ENCODE results near the gene CCDC102A.

Gene CCDC102A

DNA sequence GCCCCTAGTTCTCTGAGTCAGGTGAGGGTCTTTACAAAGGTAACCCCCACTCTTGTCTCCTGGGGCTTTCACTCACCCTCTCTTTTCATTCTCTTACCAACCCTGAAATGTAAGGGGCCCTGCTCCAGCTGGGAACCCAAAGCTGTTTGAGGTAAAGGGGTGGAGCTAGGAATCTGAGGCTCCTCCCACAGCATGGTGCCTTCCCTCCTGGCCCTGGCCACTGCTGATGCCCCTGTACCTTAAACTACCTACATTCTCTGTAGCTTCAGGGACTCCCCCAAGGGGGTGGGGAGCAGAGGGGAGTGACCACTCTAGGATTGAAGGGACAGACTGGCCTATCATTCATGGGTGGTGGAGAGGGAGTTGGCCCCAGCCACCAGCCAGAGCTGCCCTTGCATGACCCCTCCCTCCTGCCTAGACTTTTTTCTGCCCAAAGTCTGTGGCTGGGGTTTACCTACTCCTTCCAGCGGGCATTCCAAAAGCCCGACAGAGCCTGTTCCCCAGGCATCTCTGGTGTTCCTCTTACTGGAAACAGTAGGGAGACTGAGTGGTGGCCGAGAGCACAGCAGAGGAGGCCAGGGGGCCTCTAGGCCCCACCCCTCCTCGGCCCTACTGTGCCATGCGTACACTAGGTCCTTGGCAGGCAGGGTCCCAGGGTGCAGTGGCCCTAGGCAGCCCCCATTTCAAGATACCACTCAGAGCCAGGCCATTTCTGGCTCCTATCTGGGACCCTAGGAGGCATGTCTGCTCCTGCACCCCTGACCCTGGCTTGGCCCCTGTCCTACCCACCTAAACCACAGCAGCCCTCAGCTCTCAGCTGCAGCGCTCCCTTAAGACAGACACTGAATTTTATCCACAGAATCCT, 59.6 kb downstream of the CCDC102A start:
- DNase-seq, result no peak

DNA sequence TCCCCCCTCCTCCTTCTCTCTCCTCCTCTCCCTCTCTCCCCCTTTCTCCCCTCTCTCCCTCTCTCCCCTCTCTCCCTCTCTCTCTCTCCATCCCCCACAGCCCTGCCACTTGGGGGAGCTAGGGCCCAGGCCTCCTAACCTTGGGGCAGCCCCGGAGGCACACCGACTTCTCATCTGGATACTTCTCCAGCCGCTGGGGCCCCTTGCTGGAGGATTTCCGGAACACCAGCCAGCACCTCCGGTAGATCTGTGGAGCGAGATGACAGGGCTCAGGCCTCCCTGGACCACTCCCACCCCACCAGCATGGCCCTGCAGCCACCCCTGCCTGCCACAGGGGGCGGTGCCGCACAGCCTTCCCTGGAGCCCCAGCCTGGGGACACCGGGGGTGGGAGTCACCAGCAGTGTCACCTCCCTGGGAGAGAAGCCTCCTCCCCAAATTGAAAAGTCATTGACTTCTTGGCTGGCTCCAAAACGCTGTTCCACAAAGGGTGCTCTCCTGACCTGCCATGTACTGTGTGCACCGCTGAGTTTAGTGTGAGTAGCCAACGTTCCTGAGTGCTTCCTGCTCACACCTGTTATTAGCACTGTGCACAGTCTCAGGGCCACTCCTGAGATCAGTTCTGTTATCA, 60.5 kb downstream of the CCDC102A start:
- DNase-seq, result peak in 1 of 2 donors; percentile 47

DNA sequence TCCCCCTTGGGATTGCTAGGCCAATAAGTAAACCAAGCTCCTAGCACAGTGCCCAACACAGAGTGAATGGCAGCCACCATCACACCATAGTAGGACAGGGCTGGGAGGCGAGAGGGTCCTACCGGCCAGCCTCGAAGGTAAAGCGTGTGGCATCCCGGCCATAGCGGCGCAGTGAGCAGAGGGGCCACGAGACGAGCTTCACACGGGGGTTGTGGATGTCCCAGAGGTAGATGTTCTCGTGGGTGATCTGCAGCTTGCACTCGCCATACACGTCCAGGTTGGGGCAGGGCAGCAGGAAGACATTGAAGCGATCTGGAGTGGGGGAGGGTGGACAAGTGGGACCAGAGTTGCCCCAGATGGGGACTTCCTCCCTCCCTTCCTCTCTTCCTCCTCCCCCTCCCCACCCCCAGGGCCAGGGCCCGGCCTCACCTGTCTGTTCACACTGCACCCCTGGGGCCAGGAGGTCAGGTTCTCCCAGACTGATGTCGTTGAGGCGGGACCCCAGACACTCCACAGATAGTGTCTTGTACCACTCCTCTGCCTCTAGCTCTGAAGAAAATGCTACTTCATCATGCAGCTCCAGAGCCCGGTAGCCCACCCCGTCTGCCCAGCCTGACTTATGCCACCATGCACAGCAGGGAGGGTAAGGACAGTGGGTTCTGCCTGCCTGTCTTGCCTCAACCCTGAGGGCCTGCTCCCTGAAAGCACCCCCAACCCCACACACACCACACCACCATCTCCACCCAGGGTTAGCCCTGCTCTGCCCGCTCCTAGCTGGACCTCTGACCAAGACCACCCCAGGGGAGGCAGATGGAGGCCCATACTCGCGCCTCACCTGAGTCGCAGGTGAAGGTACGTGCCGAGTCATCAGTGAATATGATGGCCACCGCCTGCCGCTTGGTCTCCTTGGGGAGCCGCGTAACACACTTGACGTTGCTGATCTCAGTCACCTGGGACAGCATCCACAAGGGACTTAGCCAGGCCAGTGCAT, 61.4 kb downstream of the CCDC102A start:
- DNase-seq, result no peak

DNA sequence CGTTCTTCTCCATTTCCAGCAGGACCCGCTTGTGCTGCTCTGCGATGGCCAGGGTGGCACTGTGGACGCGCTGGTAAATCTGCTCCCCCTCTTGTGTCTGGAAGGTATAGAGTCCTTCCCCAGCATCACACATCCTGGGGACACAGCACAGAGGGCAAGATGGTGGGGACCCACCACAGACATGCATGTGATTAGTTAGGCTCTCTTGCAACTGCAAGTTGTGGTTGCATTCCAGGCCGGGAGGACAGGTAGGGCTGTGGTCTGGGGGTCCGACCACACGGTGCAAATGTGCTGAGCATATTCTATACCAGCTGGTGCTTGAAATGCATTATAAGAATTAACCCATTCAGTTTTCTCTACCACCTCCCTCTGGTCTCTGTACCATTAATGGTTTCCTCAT, 62.5 kb downstream of the CCDC102A start:
- DNase-seq, result no peak

DNA sequence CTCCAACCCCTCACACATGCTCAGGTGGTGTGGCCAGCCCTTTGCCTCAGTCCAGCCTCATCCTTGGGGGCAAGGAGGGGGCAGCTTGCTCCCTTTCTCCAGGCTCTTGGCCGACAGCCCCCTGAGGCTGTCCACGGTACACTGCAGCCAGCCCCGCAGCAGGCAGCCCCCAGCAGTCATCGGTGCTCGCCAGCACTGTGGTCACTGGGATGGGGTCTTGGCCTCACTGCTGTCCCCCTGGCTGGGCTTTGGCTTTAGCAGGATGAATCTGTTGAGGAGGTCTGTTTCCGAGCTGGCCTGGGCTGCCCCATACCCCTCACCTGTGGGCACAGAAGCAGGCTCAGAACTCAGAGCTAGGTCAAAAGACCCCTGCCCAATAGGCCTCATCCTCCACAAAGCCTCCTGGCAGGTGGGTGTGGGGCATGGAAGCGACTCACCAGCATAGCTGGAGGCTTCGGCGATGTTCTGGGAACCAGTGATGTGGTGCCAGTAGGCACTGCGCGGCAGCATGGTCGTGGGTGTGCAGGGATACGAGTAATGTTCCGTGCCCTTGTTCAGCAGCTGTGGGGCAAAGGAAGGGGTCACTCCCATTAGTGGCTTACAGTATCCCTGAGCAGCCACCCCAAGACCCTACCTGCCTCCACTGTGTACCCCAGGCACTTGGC, 63.1 kb downstream of the CCDC102A start:
- no peak for DNase-seq

DNA sequence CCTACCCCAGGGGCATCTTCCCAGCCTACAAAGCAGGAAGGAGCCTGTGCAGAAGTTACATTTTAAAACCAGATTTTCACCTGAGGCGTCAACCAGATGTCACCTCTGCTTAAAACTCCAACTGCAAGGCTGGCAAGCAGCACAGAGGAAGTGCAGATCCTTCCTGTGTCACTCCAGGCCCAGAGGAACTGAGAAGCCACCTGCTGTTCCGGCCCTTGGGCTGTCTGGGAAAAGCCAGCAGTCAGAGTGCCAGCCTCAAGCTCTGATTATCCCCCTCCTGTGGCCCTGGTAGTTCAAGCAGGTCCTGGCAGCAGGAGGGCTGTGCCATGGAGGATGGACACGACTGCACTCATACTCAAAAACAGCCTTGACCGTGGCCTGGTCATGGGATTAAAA, 63.7 kb downstream of the CCDC102A start:
- DNase-seq, result no peak

DNA sequence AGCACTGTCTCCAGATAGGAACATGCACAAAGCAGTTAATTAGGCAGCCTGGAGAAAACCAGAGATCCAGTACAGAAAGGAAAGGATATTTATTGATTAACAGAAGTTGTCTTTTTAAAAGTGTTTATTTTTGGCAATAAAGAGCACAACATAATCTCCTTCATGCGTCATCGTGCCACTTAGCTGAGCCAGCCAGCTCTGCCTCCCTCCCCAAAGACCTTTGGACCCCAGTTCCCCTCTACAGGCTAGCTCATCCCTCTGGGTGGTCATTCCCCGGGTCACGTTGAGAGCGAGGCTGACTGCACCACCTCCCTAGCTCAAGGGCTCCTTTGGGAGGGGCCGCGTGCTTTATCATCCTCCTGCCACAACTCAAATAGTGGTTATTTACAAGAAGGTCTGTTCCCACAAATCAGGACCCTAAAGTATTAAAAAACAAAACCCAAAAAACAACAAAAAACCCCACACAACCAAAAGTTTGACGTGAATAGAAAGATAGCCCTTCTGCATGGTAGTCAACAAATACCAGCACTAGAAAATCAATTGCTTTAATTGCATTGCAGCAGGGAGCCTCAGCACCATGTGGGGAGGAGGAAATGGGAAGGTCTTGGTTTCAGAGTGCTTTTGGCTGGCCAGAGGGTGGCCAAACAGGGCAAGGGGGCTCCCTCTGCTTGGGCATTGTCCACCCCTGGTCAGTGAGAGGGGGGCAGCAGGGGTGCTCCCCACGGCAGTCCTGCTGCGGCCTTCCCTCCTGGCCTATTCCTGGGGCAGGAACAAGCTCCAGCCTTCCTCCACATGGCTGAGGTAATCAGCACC, 64.3 kb downstream of the CCDC102A start:
- DNase-seq, result no peak

DNA sequence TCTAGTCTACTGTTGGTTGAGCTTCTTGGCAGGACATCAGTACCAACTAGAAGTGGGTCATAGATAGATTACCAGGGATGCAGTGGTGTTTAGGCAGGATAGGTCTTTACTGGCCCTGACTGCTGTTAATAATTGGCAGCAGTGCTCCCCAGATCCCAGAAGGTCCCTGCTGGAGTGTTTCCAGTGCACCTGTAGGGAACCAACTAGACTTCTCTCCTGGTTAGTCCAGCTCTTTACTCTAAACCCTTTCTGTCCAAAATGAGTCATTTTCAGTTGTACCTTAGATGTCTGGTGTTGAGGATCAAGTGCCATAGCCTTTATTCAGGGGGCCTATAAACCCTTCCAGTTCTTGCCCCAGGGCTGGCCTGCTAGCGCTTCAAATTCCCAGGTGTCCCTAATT, 65.2 kb downstream of the CCDC102A start:
- no peak for DNase-seq

DNA sequence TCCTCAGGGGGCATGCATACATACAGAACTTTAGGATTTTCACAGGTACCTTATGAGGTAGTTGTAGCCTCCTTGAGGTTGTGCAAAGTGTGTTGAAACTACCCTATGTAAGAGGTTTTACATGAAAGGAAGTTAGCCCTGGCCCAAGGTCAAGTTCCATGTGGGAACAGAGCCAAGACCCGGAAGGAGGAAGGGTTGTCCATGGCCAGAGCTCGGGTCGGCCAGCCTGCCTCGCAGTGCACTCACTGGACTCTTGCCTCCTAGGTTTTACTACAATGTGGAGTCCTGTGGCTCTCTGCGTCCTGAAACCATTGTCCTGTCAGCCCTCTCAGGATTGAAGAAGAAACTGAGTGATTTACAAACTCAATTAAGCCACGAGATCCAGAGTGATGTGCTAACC, 65.7 kb downstream of the CCDC102A start:
- peak; percentile 9 to 25 for DNase-seq

DNA sequence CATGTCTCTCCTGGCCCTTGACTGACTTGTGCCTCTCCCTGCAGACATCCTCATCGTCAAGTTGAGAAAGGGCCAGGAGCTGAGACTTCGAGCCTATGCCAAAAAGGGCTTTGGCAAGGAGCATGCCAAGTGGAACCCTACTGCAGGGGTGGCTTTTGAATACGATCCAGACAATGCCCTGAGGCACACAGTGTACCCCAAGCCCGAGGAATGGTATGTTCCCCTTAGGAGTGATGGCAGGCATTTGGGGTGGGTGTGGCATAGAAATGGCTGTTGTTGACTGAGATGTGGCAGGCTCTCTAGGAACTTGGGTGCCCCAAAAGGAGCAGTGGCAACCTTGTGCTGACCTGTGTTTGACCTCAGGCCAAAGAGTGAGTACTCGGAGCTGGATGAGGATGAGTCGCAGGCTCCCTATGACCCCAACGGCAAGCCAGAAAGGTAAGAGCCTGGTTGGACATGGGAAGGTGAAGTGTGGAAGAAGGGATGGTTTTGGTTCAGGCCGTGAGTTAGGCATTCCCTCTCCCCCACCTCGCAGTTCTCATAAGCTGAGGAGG, 66.4 kb downstream of the CCDC102A start:
- DNase-seq, result no peak

DNA sequence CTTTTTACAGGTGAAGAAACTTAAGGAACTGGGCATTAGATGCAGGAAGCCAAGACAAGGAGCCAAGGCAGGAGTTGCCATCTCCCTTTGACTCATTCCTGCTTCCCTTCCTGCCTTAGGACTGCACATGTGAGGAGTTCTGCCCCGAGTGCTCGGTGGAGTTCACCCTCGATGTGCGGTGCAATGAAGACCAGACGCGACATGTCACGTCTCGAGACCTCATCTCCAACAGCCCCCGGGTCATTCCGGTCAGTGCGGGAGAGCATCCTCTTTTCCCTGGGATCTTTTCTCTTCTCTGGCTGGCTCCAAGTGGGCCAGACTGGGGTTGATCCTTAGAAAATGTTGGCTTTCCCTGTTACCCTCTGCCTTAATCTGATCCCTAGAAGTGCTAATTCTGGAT, 67.3 kb downstream of the CCDC102A start:
- no peak for DNase-seq

DNA sequence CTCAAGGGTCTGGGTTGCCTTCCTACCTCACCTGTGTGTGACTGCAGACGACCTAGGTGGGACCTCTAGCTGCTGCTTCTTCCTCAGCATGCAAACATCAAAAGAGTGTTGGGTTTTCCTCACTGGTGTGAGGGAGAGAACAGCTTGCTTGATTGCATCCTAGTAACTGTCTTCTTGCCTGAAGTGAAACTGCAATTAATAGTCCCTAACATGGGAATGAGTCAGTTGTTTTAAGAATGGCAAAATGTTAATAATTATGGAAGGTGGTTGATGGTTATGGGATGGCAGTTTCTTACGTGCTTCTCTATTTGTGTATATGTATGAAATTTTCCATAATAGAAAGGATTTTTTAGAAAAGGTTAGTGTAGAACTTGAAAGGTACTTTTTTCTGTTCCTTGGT, 68.0 kb downstream of the CCDC102A start:
- no peak for DNase-seq

DNA sequence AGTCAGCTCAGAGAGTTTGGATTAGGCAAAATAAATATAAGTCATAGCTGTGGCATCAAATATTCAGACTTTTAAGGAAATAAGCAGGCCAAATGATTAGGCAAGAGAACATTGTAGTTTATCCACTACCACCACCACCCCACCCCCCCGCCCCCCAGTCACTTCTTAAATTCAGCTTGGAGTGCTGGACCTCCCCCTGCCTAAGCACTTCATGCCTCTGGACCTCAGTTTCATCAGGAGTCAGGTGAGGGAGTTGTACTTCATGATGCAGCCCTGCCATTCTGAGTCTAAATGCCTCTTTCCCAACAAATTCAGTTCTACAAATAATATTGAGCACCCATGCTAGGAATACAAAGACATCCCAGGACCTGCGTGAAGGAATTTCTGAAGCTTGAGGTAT, 71.8 kb downstream of the CCDC102A start:
- DNase-seq, result no peak

DNA sequence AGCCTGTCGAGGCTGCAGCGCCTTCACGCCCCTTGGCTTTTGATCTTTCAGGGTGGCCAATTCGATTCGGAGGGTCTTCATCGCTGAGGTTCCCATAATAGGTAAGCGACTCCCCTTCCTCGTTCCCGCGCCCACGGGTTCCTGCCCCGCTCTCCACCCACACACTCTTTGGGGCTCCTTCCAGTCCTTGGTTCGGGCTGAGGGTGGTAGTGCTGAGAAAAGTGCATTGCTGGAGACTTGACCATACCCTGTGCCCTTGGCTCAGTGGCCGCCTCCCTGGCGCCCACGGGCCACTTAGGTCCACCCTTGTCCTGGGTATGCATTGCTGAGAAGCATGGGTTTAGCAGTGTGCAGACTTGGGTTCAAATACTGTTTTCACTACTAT, 73.4 kb downstream of the CCDC102A start:
- peak in 1 of 2 donors; percentile 16 for DNase-seq

DNA sequence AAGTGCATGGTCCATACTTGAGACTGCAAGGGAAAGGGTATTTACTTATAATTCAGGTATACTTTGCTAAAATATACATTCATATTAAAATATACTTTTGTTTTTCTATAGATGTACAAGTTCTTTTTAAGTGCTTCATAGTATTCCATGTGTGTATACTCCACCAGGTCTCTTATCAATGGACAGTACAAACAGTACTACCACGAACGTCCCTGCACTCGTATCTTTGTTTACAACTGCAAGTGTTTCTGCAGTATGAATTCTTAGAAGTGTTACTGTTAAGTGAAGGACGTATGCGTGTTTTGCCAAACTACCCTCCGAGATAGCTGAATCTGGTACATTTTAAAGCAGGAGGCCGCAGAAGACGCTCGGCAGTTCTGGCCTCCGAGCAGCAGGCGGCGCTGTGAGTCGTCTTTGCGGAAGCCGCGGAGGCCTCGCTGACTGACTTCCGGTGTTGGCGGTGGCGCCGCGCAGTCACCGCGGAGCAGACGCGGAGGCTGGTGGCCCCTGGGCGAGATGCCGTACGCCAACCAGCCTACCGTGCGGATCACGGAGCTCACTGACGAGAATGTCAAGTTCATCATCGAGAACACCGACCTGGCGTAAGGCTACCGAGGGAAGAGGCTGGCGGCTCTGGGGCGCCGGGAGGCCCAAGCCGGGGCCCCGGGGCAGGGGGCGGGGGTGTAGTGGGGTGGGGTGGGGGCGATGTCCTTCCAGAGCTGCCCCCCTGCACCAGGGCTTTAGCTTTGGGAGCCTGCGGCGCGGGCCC, 74.0 kb downstream of the CCDC102A start, which contains the start of gene POLR2C:
Gene POLR2C, plus strand, starts transcription at position 471 of the 769 bp plus-strand sequence. Its CDS starts 46 bp downstream, at position 517.
- DNase-seq, result peak; percentile 75 to 95
